Osteocyte (in vitro differentiated cells): Measurements from ENCODE around the gene SNTG2. TPM values are rescaled to one million over a fixed set of nuclear protein-coding genes. Genes with fewer than 3 reads are reported as not detected.

Experiments
- DNase-seq: peaks from one replicate; pipeline ENCODE4 v3.0.0; 2021; ENCODE audit warnings: mixed read lengths; ENCODE audit not compliant: unreplicated experiment; ENCODE audit errors: extremely low spot score
- H3K27ac Mint-ChIP-seq: one replicate; pipeline ENCODE4 v1.8.0; 2021; ENCODE audit warnings: mild to moderate bottlenecking, mixed read lengths; ENCODE audit not compliant: unreplicated experiment
- H3K27me3 Mint-ChIP-seq: one replicate; pipeline ENCODE4 v1.8.0; 2021; ENCODE audit warnings: mixed read lengths; ENCODE audit not compliant: unreplicated experiment
- H3K36me3 Mint-ChIP-seq: one replicate; pipeline ENCODE4 v1.8.0; 2021; ENCODE audit warnings: mixed read lengths; ENCODE audit not compliant: unreplicated experiment
- H3K4me1 Mint-ChIP-seq: one replicate; pipeline ENCODE4 v1.8.0; 2021; ENCODE audit warnings: mixed read lengths; ENCODE audit not compliant: unreplicated experiment
- H3K4me3 Mint-ChIP-seq: one replicate; pipeline ENCODE4 v1.8.0; 2021; ENCODE audit warnings: mild to moderate bottlenecking, moderate library complexity, mixed read lengths; ENCODE audit not compliant: unreplicated experiment
- H3K9me3 Mint-ChIP-seq: one replicate; pipeline ENCODE4 v1.8.0; 2021; ENCODE audit warnings: mixed read lengths; ENCODE audit not compliant: unreplicated experiment
- CTCF ChIP-seq: fragments of 200-600 bp; sonication (generic); IDR thresholded peaks from 2 replicates; pipeline ENCODE4 v1.5.0; 2021; ENCODE audit warnings: antibody characterized with exemption, mild to moderate bottlenecking, moderate library complexity
- total RNA-seq: library from RNA; stranded (reverse); gene quantifications from 2 replicates; pipeline ENCODE4 v1.2.1, GENCODE V29; 2021

Gene SNTG2
- total RNA-seq, 1 donor from 2014 or later = not detected

- H3K4me1 Mint-ChIP-seq = peaks cover 9% of the 10 kb centered on the region
- no peaks in the 10 kb centered on the region for H3K27me3 Mint-ChIP-seq
- peaks cover 22% of the 10 kb centered on the region for H3K9me3 Mint-ChIP-seq
- no peak for TF ChIP-seq CTCF
- H3K27ac Mint-ChIP-seq = no peak overlapping the region
- DNase-seq = no peak
- no peaks in the 10 kb centered on the region for H3K36me3 Mint-ChIP-seq
- no peak overlapping the region for H3K4me3 Mint-ChIP-seq
These were observed 99.0 kb downstream of the SNTG2 start for GRCh38 chr2:1049691-1050090.

DNA sequence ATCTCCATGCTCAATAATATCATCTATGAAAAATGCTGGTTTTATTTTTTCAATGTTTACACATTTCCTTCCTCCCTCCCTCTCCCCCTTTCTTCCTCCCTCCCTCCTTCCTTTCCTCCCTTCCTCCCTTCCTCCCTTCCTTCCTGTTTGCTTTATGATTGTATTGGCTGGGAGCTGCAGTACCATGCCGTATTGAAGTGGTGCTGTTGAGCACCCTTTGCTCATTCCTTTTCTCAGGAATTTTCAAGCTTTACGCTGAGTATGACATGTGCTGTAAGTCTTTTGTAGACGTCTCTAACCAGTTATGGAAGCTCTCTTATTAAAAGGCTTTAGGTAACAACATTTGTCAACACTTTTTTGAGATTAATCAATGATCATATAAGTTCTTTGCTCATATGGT, 100.4 kb downstream of the SNTG2 start:
- no peak for DNase-seq
- no peak overlapping the region for H3K27ac Mint-ChIP-seq
- H3K9me3 Mint-ChIP-seq = peaks cover 20% of the 10 kb centered on the region
- no peaks in the 10 kb centered on the region for H3K36me3 Mint-ChIP-seq
- H3K27me3 Mint-ChIP-seq = no peaks in the 10 kb centered on the region
- no peak overlapping the region for H3K4me3 Mint-ChIP-seq
- H3K4me1 Mint-ChIP-seq = peaks cover 20% of the 10 kb centered on the region
- peak; percentile 34 for TF ChIP-seq CTCF

- peaks cover 22% of the 10 kb centered on the region for H3K4me1 Mint-ChIP-seq
- TF ChIP-seq CTCF = no peak
- H3K9me3 Mint-ChIP-seq = peaks cover 8% of the 10 kb centered on the region
- H3K4me3 Mint-ChIP-seq = no peak overlapping the region
- no peak for DNase-seq
- no peaks in the 10 kb centered on the region for H3K27me3 Mint-ChIP-seq
- no peak overlapping the region for H3K27ac Mint-ChIP-seq
- H3K36me3 Mint-ChIP-seq = no peaks in the 10 kb centered on the region
These were observed 102.1 kb downstream of the SNTG2 start for GRCh38 chr2:1052771-1053191.

- no peak for TF ChIP-seq CTCF
- no peak for DNase-seq
- no peaks in the 10 kb centered on the region for H3K36me3 Mint-ChIP-seq
- H3K27ac Mint-ChIP-seq = no peak overlapping the region
- no peaks in the 10 kb centered on the region for H3K27me3 Mint-ChIP-seq
- no peak overlapping the region for H3K4me3 Mint-ChIP-seq
- peaks cover 7% of the 10 kb centered on the region for H3K9me3 Mint-ChIP-seq
- peaks cover 22% of the 10 kb centered on the region for H3K4me1 Mint-ChIP-seq
These were observed 103.1 kb downstream of the SNTG2 start for GRCh38 chr2:1053786-1054185.

DNA sequence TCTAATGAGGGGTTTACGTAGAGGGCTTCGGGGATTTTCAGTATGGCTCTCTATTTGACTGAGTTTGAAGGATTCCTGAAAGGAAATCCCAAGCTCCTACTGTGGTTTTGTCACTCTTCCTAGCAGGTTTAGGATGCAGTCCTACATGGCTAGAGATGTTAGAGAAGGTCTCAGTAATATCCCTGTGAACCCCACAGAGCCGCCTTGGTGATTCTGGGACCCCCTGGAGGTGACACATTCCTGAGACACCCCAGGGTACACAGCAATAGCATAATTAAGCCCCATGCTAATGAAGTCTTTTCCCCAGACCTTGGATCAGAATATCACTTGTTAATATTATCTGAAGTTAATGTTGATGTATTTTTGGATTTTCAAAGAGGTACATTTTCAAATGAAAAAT, 103.8 kb downstream of the SNTG2 start:
- Mint-ChIP-seq H3K4me1 (peaks cover 22% of the 10 kb centered on the region), H3K27me3 (no peaks in the 10 kb centered on the region), H3K9me3 (peaks cover under 1% of the 10 kb centered on the region), H3K27ac (no peak overlapping the region), H3K4me3 (no peak overlapping the region), H3K36me3 (no peaks in the 10 kb centered on the region)
- no peak for TF ChIP-seq CTCF
- no peak for DNase-seq
